HG03521 (cell line): ENCODE data around the gene RNF152.
A peak's percentile ranks its signal among the peaks of the same experiment; 100 is the strongest.

Experiments
- ATAC-seq: cut with Tn5 transposase; IDR thresholded peaks from one replicate; pipeline ENCODE4 v1.9.1; 2021; ENCODE audit warnings: mild to moderate bottlenecking, moderate library complexity; ENCODE audit not compliant: unreplicated experiment

RNF152 gene

GRCh38 chr18:61894751-61895524 is 2.1 kb upstream of the RNF152 start:
- ATAC-seq = no peak

GRCh38 chr18:61893971-61894750 is 1.4 kb upstream of the RNF152 start:
- peak; percentile 78 for ATAC-seq

DNA sequence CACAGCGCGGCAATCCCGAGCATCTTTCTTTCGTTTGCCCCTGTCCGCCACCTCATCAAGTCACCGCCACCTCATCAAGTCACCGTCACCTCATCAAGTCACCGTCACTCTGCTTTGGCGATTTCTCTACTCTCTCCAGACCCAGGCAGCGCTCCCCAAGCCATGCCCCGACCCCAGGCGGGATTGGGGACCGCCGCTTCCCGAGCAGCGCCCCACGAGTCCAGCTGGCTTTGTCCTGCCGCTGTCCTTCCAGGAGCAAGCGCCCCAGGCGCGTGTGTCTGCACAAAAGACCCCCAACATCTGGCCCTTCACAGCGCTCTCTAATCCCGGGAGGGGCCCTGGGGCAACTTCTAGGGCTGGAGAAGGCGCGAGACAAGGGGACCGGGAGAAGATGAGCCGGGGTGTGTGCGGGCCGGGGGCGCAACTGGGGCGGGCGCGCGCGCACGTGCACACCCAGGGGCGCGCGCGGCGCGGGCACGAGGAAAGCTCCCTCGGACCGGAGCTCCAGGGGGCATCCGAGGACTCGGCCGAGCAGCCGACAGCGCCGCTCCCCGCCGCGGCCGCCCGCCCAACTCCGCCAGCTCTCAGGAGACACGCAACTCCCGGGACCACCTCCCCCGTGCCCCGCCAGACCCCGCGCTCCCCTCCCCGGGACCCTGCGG is 633 bp upstream of the RNF152 start:
- peak; percentile 17 for ATAC-seq

- ATAC-seq = no peak
These were observed 913 bp downstream of the RNF152 start for GRCh38 chr18:61891894-61892293.

GRCh38 chr18:61891271-61891670 is 1.5 kb downstream of the RNF152 start:
- no peak for ATAC-seq

- ATAC-seq = no peak
These were observed 2.5 kb downstream of the RNF152 start for GRCh38 chr18:61890344-61890743.

GRCh38 chr18:61889541-61889940 is 3.3 kb downstream of the RNF152 start:
- ATAC-seq = no peak

DNA sequence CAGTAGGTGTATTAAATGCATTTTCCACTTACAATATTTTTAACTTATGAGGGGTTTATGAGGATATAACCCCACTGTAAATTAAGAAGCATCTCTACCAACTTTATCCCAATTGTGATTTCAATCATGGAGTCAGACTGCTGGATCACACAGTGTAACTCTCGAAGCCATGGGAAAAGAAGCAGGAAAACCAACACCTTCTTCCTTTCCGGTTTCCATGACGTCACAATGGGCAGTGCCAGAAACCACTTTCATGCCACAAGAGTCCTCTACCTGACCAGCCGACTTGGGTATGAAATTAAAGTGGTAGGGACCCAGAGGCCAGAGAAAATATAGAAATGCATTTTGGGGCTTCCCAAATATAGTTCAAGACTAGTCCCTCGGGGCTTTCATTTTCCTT is 4.2 kb downstream of the RNF152 start:
- ATAC-seq = no peak

DNA sequence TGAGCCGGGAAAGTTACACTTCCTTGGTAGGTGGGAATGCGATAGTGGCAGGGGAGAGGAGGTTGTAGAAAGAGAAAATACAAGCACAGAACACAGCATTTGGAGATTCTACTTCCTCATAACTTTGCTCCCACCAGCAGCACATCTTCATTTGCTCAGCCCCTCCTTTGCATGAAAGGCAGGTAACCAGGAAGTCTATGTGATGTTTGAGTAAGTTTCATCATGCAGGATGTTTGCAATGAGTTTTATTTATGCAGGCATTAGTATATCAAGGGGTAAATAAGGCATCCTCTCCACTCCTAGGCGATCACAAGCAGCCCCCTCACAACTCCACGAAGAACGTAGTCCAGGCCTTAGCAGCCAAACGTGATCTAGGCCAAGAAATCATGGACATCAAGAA is 5.0 kb downstream of the RNF152 start:
- ATAC-seq = no peak

- no peak for ATAC-seq
These were observed 9.3 kb downstream of the RNF152 start for GRCh38 chr18:61883547-61883946.

DNA sequence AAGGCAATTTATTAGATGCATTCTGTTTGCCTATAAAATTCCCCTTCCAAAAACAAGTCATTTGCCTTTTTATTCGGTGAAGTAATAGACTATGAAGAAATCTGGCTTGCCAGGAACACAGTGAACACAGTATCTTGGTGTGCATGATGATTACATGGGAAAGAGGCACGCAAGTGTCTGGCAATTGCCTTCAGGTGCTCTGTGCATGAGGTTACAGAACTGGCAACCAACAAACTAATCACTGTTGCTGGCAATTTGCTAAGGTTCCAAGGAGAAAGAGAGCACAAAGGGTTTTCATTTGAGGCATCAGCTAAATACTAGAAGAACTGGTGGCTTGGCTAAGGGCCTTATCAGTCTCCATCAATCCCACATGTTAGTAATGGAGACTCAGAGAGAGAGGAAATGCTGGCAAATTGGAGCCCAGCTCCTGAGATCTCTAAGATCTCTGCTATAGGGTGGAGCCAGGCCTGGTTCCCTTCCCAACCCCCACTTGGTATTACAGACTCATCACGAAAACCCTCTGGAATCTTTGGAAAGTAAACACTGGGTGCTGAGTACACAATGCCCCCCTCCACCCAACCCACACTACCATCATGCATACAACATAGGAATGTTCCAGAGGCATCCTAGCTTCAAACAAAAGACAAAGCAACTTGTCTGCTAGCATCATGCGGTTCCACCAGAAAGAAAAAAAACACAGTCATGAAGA is 10.4 kb downstream of the RNF152 start:
- no peak for ATAC-seq

DNA sequence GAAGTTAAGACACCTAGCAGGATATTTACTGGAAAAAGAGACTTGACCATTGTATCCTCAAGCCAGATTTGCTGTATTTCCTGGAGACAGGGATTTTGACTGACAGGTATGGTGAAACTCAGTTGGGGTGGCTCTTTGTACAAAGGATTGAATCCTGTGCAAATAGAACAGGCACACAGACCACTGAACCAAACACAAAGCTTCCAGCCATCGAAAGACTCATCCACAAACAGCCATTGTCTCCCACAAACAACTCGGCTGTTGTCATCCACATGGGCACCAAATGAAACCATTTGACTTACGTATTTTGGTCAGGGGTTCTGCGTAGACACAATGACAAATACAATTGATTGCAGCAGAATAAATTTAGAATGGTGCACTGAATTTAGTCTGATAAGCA is 15.9 kb downstream of the RNF152 start:
- no peak for ATAC-seq

DNA sequence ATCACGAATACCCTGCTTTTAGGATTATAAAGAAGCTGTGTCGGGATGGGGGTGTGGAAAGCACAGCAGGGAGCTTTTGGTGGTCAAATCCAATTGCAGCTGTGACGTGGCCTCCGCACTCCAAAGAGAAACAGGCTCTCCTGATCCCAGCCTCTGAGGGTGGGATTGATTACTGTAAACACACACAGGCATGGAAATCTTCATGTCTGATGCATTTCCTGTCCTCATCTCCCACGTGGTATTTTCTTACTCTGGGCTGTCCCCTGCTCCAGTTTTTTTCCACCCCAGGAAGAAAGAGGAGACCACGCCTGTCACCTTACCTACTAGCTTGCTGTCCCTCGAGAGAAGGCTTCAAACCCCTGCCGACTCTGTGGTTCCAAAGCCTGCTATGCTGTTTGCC is 22.7 kb downstream of the RNF152 start:
- ATAC-seq = no peak

DNA sequence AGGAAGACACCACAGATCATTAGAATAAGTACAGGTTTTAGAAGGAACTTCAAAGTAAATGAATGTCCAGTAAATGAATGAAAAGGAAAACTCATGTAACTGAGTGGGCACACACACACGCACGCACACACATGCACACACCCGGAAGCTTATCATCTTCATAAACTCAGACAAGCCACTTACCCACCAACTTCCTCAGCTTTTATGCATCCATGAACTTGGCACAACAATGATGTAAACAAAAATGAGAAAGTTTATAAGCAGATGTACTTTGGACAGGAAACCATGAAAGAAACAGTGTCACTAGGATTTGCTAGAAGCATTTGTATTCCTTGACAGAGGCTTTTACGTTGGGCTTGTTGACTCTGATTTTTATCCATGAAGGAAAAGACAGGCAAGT is 23.2 kb downstream of the RNF152 start:
- no peak for ATAC-seq

GRCh38 chr18:61865466-61866175 is 27.2 kb downstream of the RNF152 start:
- ATAC-seq = no peak

GRCh38 chr18:61861372-61861771 is 31.4 kb downstream of the RNF152 start:
- ATAC-seq = no peak

GRCh38 chr18:61860302-61860701 is 32.5 kb downstream of the RNF152 start:
- no peak for ATAC-seq

- ATAC-seq = no peak
These were observed 33.7 kb downstream of the RNF152 start for GRCh38 chr18:61859113-61859512.

DNA sequence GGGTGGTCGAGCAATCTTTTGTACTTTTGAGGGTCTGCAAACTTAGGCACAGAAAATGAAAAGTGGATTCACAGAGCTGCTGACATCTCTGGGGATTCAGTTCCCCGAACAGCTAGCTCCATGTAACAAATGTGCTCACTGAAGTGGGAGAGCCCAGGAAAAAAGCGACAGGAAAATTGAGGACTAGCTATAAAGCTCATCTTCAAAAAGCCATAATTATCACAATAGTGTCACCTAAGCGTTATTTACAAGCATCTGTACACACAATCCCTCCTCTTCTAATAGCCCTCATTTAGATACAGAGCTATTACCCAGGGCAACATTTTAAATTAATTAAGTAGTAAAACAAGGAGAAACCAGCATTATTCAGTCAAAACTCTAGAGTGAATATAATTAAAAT is 36.1 kb downstream of the RNF152 start:
- ATAC-seq = no peak
